Spleen (tissue), 11 donors: ENCODE measurements around the gene NOTUM. TPM values are rescaled to one million over a fixed set of nuclear protein-coding genes. Genes with fewer than 3 reads are reported as not detected.
A peak's percentile ranks its signal among the peaks of the same experiment; 100 is the strongest.

Source experiments
- DNase-seq: peaks from one replicate; pipeline ENCODE4 v3.0.0-alpha.2; 2020
- H3K27ac ChIP-seq, 8 donors: fragments of 200-600 bp; sonication (generic) in 7 of 8; 1 replicate in 4 of 8; 2 replicates in 4 of 8; pipeline versions ENCODE4 v1.5.0 to v1.8.0; 2016 to 2021; ENCODE audit warnings: inconsistent platforms in 4 of 8, mild to moderate bottlenecking in 4 of 8, moderate library complexity in 1 of 8
- H3K27me3 ChIP-seq, 7 donors: fragments of 200-600 bp; sonication (generic) in 6 of 7; replicated peaks in 1 of 7; 1 replicate in 4 of 7; 2 replicates in 3 of 7; pipeline versions ENCODE4 v1.5.0 to v1.8.0; 2016 to 2021; ENCODE audit warnings: inconsistent platforms in 3 of 7, mild to moderate bottlenecking in 1 of 7
- H3K36me3 ChIP-seq, 6 donors: fragments of 200-600 bp; sonication (generic) in 5 of 6; 1 replicate in 4 of 6; 2 replicates in 2 of 6; pipeline versions ENCODE4 v1.5.0 to v1.8.0; 2016 to 2021; ENCODE audit warnings: inconsistent platforms in 2 of 6
- H3K4me1 ChIP-seq, 6 donors: fragments of 200-600 bp; sonication (generic) in 5 of 6; 1 replicate in 3 of 6; 2 replicates in 3 of 6; pipeline versions ENCODE4 v1.5.0 to v1.8.0; 2016 to 2021; ENCODE audit warnings: inconsistent platforms in 3 of 6
- H3K4me3 ChIP-seq, 8 donors: fragments of 200-600 bp; sonication (generic) in 7 of 8; 1 replicate in 4 of 8; 2 replicates in 4 of 8; pipeline versions ENCODE4 v1.5.0 to v1.8.0; 2016 to 2021; ENCODE audit warnings: inconsistent platforms in 4 of 8, mild to moderate bottlenecking in 4 of 8, moderate library complexity in 2 of 8
- H3K9me3 ChIP-seq, 8 donors: fragments of 200-600 bp; sonication (generic) in 7 of 8; 1 replicate in 4 of 8; 2 replicates in 4 of 8; pipeline versions ENCODE4 v1.5.0 to v1.8.0; 2016 to 2021; ENCODE audit warnings: inconsistent platforms in 4 of 8
- POLR2A ChIP-seq, 3 donors: fragments of 450-650 bp; IDR thresholded peaks; one replicate each; pipeline ENCODE4 v1.5.1; 2017; ENCODE audit warnings: antibody characterized with exemption in 3 of 3, mild to moderate bottlenecking in 1 of 3
- POLR2AphosphoS5 ChIP-seq, 3 donors: sonication (generic); formaldehyde crosslinking; IDR thresholded peaks; one replicate each; pipeline ENCODE4 v1.5.1; 2017; ENCODE audit warnings: antibody characterized with exemption in 3 of 3
- WGBS, 5 donors: extraction: QIAGEN DNeasy Blood & Tissue Kit in 3 of 5; methylation state at CpG; one replicate each; pipeline versions ENCODE4 v1.1.5 to v1.1.7; 2013 to 2018; 5-methylcytosine and 5-hydroxymethylcytosine counted together
- intact Hi-C: fragments of 100-400 bp; cut with DNase I; formaldehyde crosslinking; loops from one replicate; pipeline ENCODE4 v1.15.0; 2023; ENCODE audit warnings: low total_unique reads
- polyA plus RNA-seq, 3 donors: library from polyadenylated mRNA; stranded (reverse); fragments of 200-250 nt; gene quantifications; one replicate each; pipeline ENCODE4 v1.2.1, GENCODE V29; 2013
- total RNA-seq, 7 donors: library from RNA; depleted of rRNA in 3 of 7; stranded (reverse); fragments of >200 nt in 3 of 7; fragmentation: NEBNext Ultra II Directional in 4 of 7; extraction: Animal tissue kit (Norgen Biotek cat#: 25700) in 4 of 7; gene quantifications; one replicate each; pipeline versions ENCODE4 v1.1.0 to v1.2.1, GENCODE V29; 2016 to 2021
- TF ChIP-seq, protein P1 (sequence below), 11 experiments: fragments of 200-600 bp in 7 of 11; fragments of 450-650 bp in 4 of 11; sonication (generic) in 4 of 11; IDR thresholded peaks in 8 of 11; conservative IDR thresholded peaks in 3 of 11; 1 replicate in 7 of 11; 2 replicates in 4 of 11; pipeline versions ENCODE4 v1.4.0 to v1.8.0; 2016 to 2021; ENCODE audit warnings: antibody characterized with exemption in 11 of 11, inconsistent platforms in 4 of 11, mild to moderate bottlenecking in 1 of 11
- donor health status: healthy with polysubstance abuse.
- donor health status: DM: no; HTN: no; CAD: no; lungs with moderate emphysema.
- donor health status: DM: no; HTN: no; CAD: no.
- donor health status: Bipolar disorder and iron deficiency.
- donor health status: healthy.
- donor health status: DM: no; HTN: no; CAD: no.
- donor health status: DM: yes; HTN: yes; CAD: no.

NOTUM gene
- total and polyA plus RNA-seq, 10 donors = 0.03 to 0.85 (median 0.11) TPM; not detected in 5

- H3K4me3 ChIP-seq = no peak overlapping the region
- no peak for TF ChIP-seq POLR2AphosphoS5 (IDR thresholded peaks at IDR 0.05)
- no peak for TF ChIP-seq POLR2A (IDR thresholded peaks at IDR 0.05)
- TF ChIP-seq, protein P1, sequence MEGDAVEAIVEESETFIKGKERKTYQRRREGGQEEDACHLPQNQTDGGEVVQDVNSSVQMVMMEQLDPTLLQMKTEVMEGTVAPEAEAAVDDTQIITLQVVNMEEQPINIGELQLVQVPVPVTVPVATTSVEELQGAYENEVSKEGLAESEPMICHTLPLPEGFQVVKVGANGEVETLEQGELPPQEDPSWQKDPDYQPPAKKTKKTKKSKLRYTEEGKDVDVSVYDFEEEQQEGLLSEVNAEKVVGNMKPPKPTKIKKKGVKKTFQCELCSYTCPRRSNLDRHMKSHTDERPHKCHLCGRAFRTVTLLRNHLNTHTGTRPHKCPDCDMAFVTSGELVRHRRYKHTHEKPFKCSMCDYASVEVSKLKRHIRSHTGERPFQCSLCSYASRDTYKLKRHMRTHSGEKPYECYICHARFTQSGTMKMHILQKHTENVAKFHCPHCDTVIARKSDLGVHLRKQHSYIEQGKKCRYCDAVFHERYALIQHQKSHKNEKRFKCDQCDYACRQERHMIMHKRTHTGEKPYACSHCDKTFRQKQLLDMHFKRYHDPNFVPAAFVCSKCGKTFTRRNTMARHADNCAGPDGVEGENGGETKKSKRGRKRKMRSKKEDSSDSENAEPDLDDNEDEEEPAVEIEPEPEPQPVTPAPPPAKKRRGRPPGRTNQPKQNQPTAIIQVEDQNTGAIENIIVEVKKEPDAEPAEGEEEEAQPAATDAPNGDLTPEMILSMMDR (IDR thresholded peaks at IDR 0.05 in 8 of 11, conservative IDR thresholded peaks at IDR 0.05 in 3 of 11) = no peak
- intact Hi-C loops = loop anchor here (2.0 kb wide), 1 partner anchor 45 kb away; the partner anchor contains the start of gene MYADML2
These were observed 30.8 kb upstream of the NOTUM start for GRCh38 chr17:81991684-81992305.

DNA sequence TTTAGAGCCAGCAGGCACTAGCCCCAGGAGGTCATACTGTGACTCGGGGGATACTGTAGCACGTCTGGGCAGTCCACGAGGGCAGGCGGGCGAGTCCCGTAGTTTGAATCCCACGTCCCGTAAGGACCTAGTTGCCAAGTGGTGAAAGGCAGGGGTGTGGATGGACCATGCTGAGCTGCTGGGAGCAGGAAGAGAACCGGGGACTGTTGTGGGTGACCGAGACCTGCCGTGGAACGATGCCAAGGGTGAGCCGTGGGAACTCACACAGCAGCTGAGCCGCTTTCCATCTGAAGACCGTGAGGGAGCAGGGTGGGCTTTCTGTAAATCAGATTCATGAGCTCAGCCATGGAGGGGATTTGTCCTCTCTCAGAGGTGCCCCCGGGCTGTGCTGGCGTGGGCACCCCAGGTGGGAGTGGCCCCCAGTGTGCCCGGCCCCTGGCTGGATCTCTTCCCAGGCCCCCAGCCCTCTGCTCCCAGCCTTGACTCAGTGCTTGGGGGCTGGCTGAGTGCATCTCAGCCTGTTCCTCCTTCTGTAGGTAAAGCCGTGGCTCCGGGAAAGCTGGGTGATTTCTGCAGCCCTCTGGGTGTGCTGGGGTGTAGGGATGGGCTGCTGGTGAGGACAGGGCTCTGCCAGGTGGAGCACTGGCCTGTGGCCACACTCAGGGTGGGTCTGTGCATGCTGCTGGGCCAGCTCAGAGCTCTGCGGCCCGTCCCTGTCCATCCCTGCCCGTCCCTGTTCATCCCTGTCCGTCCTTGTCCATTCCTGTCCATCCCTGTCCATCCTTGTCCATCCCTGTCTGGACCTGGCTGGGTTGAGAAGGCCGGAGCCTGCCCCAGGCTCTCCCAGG lies 30.1 kb upstream of the NOTUM start:
- TF ChIP-seq POLR2A (IDR thresholded peaks at IDR 0.05) = no peak
- TF ChIP-seq, protein P1 (IDR thresholded peaks at IDR 0.05 in 8 of 11, conservative IDR thresholded peaks at IDR 0.05 in 3 of 11) = no peak
- TF ChIP-seq POLR2AphosphoS5 (IDR thresholded peaks at IDR 0.05) = no peak
- intact Hi-C loops = loop anchor here (2.0 kb wide), 1 partner anchor 44 kb away; the partner anchor contains the start of gene MYADML2
- no peaks in the 10 kb centered on the region for H3K27me3 ChIP-seq
- H3K36me3 ChIP-seq = peaks cover 0 to 80% (median 12%) of the 10 kb centered on the region in 6 donors
- no peaks in the 10 kb centered on the region for H3K9me3 ChIP-seq
- H3K4me3 ChIP-seq = no peak overlapping the region
- peaks cover 0 to 16% (median 6%) of the 10 kb centered on the region in 6 donors for H3K4me1 ChIP-seq
- WGBS, 5 donors = 91 to 96% (median 92%) methylated on average over 22 to 25 of the region's 25 CpGs
- H3K27ac ChIP-seq = no peak overlapping the region
- no peak for DNase-seq

More at GRCh38 chr17:81991684-81992305, 30.8 kb upstream of the NOTUM start:
- DNase-seq = no peak
- Histone ChIP-seq H3K9me3 (no peaks in the 10 kb centered on the region), H3K4me1 (peaks cover 0 to 16% (median 6%) of the 10 kb centered on the region in 6 donors), H3K36me3 (peaks cover 0 to 80% (median 7%) of the 10 kb centered on the region in 6 donors), H3K27me3 (no peaks in the 10 kb centered on the region), H3K27ac (no peak overlapping the region)
- 61 to 81% (median 72%) methylated on average over 24 to 31 of the region's 31 CpGs for WGBS, 5 donors

GRCh38 chr17:81987161-81987770 lies 26.3 kb upstream of the NOTUM start:
- peaks cover 0 to 91% (median 27%) of the 10 kb centered on the region in 6 donors for H3K36me3 ChIP-seq
- no peaks in the 10 kb centered on the region for H3K27me3 ChIP-seq
- intact Hi-C loops = no loop called here
- no peaks in the 10 kb centered on the region for H3K9me3 ChIP-seq
- peaks cover 0 to 22% (median 4%) of the 10 kb centered on the region in 6 donors for H3K4me1 ChIP-seq
- WGBS, 5 donors = 87 to 90% (median 88%) methylated on average over 24 to 26 of the region's 26 CpGs
- H3K4me3 ChIP-seq = no peak overlapping the region
- no peak overlapping the region for H3K27ac ChIP-seq
- DNase-seq = no peak
- TF ChIP-seq POLR2AphosphoS5 (IDR thresholded peaks at IDR 0.05) (peak in 1 of 3 donors; percentile 16), POLR2A (IDR thresholded peaks at IDR 0.05) (no peak)
- TF ChIP-seq, protein P1 (IDR thresholded peaks at IDR 0.05 in 8 of 11, conservative IDR thresholded peaks at IDR 0.05 in 3 of 11) = no peak
